GM18951 (cell line): ENCODE results near the gene CKAP2.
"Not testable (repeated sequence)": the region's sequence is repeated elsewhere in the genome, so short reads cannot be mapped to it uniquely, and the experiment has no call there.

ENCODE experiments used
- POLR2A ChIP-seq: IDR thresholded peaks from 4 replicates; pipeline ENCODE4 v1.6.1; 2011; ENCODE audit warnings: mild to moderate bottlenecking; ENCODE audit not compliant: insufficient read length, insufficient read depth; ENCODE audit errors: extremely low read depth
- in situ Hi-C: fragments of 300-500 bp; cut with MboI; formaldehyde crosslinking; loops from one replicate; pipeline ENCODE4 v1.12.0; 2022; ENCODE audit warnings: low sequenced_read_pairs, mixed read lengths, inconsistent platforms; ENCODE audit not compliant: unreplicated experiment

Gene CKAP2

GRCh38 chr13:52447815-52448552 is 7.3 kb upstream of the CKAP2 start:
- TF ChIP-seq POLR2A: no peak
- in situ Hi-C loops: no loop called here

- no peak for TF ChIP-seq POLR2A
- in situ Hi-C loops: no loop called here
Observed at GRCh38 chr13:52449331-52450011, 5.8 kb upstream of the CKAP2 start.

GRCh38 chr13:52450012-52450792 is 5.1 kb upstream of the CKAP2 start, which contains the start of gene VPS36:
TSS of gene VPS36 (minus strand) at chr13:52450634. CDS start at chr13:52450594, 40 bp downstream.
- TF ChIP-seq POLR2A: peak; percentile 91

GRCh38 chr13:52450793-52451116 is 4.5 kb upstream of the CKAP2 start:
- no peak for TF ChIP-seq POLR2A
- in situ Hi-C loops: no loop called here

More at GRCh38 chr13:52450012-52450792, 5.1 kb upstream of the CKAP2 start, which contains the start of gene VPS36:
- in situ Hi-C loops: no loop called here

GRCh38 chr13:52451135-52451804 is 4.0 kb upstream of the CKAP2 start:
- in situ Hi-C loops: no loop called here
- no peak for TF ChIP-seq POLR2A

GRCh38 chr13:52452470-52452869 is 2.8 kb upstream of the CKAP2 start:
- in situ Hi-C loops: no loop called here
- no peak for TF ChIP-seq POLR2A

- TF ChIP-seq POLR2A: peak; percentile 42
- in situ Hi-C loops: no loop called here
Observed at GRCh38 chr13:52454459-52454819, 839 bp upstream of the CKAP2 start.

GRCh38 chr13:52455677-52456041 is 381 bp downstream of the CKAP2 start:
- in situ Hi-C loops: no loop called here
- no peak for TF ChIP-seq POLR2A

- in situ Hi-C loops: no loop called here
- no peak for TF ChIP-seq POLR2A
Observed at GRCh38 chr13:52459668-52460067, 4.4 kb downstream of the CKAP2 start.

- in situ Hi-C loops: no loop called here
- TF ChIP-seq POLR2A: no peak
Observed at GRCh38 chr13:52461265-52461664, 6.0 kb downstream of the CKAP2 start.

GRCh38 chr13:52463526-52463925 is 8.2 kb downstream of the CKAP2 start:
- in situ Hi-C loops: no loop called here
- no peak for TF ChIP-seq POLR2A

- in situ Hi-C loops: not testable (repeated sequence)
Observed at GRCh38 chr13:52468487-52468886, 13.2 kb downstream of the CKAP2 start.

GRCh38 chr13:52480677-52481428 is 25.6 kb downstream of the CKAP2 start:
- in situ Hi-C loops: not testable (repeated sequence)

- in situ Hi-C loops: not testable (repeated sequence)
Observed at GRCh38 chr13:52487078-52487477, 31.8 kb downstream of the CKAP2 start.

GRCh38 chr13:52488763-52489162 is 33.5 kb downstream of the CKAP2 start:
- in situ Hi-C loops: not testable (repeated sequence)

- in situ Hi-C loops: not testable (repeated sequence)
Observed at GRCh38 chr13:52491015-52491414, 35.7 kb downstream of the CKAP2 start.

GRCh38 chr13:52494241-52494640 is 39.0 kb downstream of the CKAP2 start:
- in situ Hi-C loops: not testable (repeated sequence)

- in situ Hi-C loops: loop anchor here (5.0 kb wide), 1 partner anchor 176 kb away; no protein-coding TSS in a partner anchor
Observed at GRCh38 chr13:52497979-52498378, 42.7 kb downstream of the CKAP2 start.
